MCF 10A (cell line): ENCODE measurements around the gene RNF213. TPM values are rescaled to one million over a fixed set of nuclear protein-coding genes. Genes with fewer than 3 reads are reported as not detected.

Source experiments
- BruUV-seq: library from RNA; stranded (reverse); fragments of 400-500 nt; replicated peaks from 2 replicates; lab custom pipeline; 2021; lab: Mats Ljungman, UMichigan
- CTCF ChIA-PET: fragments of 300-600 bp; sonication (Branson Sonifier 250); formaldehyde crosslinking; extraction: SDS; loops from one replicate; lab custom pipeline; 2021; ENCODE audit warnings: antibody characterized with exemption, inconsistent platforms; lab: Yijun Ruan, JAX
- POLR2A ChIA-PET: fragments of 300-600, 350-650 bp; sonication (Branson Sonifier 250); formaldehyde crosslinking; extraction: SDS; loops from one replicate; lab custom pipeline; 2020; ENCODE audit warnings: antibody characterized with exemption, inconsistent platforms; lab: Yijun Ruan, JAX
- DNase-seq: peaks from one replicate; pipeline ENCODE4 v3.0.0-alpha.2; 2018; ENCODE audit not compliant: unreplicated experiment
- H3K27ac Mint-ChIP-seq: one replicate; pipeline ENCODE4 v1.8.0; 2022; ENCODE audit warnings: mild to moderate bottlenecking, low read depth, mixed read lengths; ENCODE audit not compliant: unreplicated experiment
- H3K27me3 Mint-ChIP-seq: one replicate; pipeline ENCODE4 v1.8.0; 2022; ENCODE audit warnings: mixed read lengths; ENCODE audit not compliant: insufficient read depth, unreplicated experiment
- H3K36me3 Mint-ChIP-seq: one replicate; pipeline ENCODE4 v1.8.0; 2022; ENCODE audit warnings: mild to moderate bottlenecking, moderate library complexity, mixed read lengths; ENCODE audit not compliant: insufficient read depth, unreplicated experiment
- H3K4me1 Mint-ChIP-seq: one replicate; pipeline ENCODE4 v1.8.0; 2022; ENCODE audit warnings: mixed read lengths; ENCODE audit not compliant: insufficient read depth, unreplicated experiment
- H3K4me3 Mint-ChIP-seq: one replicate; pipeline ENCODE4 v1.8.0; 2022; ENCODE audit warnings: mild to moderate bottlenecking, moderate library complexity, mixed read lengths; ENCODE audit not compliant: unreplicated experiment
- H3K9me3 Mint-ChIP-seq: one replicate; pipeline ENCODE4 v1.8.0; 2022; ENCODE audit warnings: mixed read lengths; ENCODE audit not compliant: unreplicated experiment
- intact Hi-C: fragments of 100-400 bp; cut with micrococcal nuclease; formaldehyde crosslinking; loops from 2 replicates; pipeline ENCODE4 v1.14.1; 2022
- total RNA-seq: library from RNA; stranded (reverse); gene quantifications from 2 replicates; pipeline ENCODE4 v1.2.3, GENCODE V29; 2022
- TF ChIP-seq, protein P1 (sequence below): fragments of 200-600 bp; IDR thresholded peaks from one replicate; pipeline ENCODE4 v1.8.0; 2022; ENCODE audit warnings: antibody characterized with exemption, mild to moderate bottlenecking; ENCODE audit not compliant: unreplicated experiment

The RNF213 gene
- total RNA-seq, 1 experiment from 2014 or later = 50.5 TPM

DNA sequence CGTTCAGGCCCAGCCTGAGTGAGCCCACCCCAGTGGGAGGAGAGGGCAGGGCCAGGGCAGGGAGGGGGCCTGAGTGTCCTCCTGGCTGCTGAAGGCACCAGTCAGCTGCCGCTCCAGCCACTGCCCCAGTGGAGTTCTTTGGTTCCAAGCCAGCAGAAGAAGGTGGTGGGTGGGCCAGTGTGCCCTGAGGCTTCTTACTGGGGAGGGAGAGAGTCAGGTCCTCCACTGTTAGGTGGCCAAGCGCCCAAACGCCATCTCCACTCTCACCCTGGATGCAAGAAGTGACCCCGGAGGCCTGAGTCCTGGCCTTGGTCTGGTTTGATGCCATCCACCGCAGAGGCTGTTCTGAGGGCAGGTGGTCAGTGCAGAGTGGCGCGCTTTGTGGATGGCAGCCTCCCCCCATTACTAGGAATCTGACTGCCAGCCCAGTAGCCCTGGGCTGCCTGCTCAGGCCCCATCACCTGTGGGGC lies 2.2 kb downstream of the RNF213 start:
- Mint-ChIP-seq H3K9me3 (no peaks in the 10 kb centered on the region), H3K27me3 (no peaks in the 10 kb centered on the region), H3K36me3 (peaks cover 27% of the 10 kb centered on the region), H3K27ac (no peak overlapping the region), H3K4me3 (no peak overlapping the region), H3K4me1 (peaks cover 6% of the 10 kb centered on the region)
- TF ChIP-seq, protein P1, sequence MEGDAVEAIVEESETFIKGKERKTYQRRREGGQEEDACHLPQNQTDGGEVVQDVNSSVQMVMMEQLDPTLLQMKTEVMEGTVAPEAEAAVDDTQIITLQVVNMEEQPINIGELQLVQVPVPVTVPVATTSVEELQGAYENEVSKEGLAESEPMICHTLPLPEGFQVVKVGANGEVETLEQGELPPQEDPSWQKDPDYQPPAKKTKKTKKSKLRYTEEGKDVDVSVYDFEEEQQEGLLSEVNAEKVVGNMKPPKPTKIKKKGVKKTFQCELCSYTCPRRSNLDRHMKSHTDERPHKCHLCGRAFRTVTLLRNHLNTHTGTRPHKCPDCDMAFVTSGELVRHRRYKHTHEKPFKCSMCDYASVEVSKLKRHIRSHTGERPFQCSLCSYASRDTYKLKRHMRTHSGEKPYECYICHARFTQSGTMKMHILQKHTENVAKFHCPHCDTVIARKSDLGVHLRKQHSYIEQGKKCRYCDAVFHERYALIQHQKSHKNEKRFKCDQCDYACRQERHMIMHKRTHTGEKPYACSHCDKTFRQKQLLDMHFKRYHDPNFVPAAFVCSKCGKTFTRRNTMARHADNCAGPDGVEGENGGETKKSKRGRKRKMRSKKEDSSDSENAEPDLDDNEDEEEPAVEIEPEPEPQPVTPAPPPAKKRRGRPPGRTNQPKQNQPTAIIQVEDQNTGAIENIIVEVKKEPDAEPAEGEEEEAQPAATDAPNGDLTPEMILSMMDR = no peak
- intact Hi-C loops = no loop called here
- DNase-seq = no peak
- ChIA-PET POLR2A (interaction anchor here (4.4 kb wide), 1 partner anchor 16 kb away, joined by 37 read pairs; no protein-coding TSS in a partner anchor), CTCF (interaction anchor here (1.1 kb wide), 1 partner anchor 67 kb away, joined by 3 read pairs; no protein-coding TSS in a partner anchor)
- BruUV-seq = no TSS peak

DNA sequence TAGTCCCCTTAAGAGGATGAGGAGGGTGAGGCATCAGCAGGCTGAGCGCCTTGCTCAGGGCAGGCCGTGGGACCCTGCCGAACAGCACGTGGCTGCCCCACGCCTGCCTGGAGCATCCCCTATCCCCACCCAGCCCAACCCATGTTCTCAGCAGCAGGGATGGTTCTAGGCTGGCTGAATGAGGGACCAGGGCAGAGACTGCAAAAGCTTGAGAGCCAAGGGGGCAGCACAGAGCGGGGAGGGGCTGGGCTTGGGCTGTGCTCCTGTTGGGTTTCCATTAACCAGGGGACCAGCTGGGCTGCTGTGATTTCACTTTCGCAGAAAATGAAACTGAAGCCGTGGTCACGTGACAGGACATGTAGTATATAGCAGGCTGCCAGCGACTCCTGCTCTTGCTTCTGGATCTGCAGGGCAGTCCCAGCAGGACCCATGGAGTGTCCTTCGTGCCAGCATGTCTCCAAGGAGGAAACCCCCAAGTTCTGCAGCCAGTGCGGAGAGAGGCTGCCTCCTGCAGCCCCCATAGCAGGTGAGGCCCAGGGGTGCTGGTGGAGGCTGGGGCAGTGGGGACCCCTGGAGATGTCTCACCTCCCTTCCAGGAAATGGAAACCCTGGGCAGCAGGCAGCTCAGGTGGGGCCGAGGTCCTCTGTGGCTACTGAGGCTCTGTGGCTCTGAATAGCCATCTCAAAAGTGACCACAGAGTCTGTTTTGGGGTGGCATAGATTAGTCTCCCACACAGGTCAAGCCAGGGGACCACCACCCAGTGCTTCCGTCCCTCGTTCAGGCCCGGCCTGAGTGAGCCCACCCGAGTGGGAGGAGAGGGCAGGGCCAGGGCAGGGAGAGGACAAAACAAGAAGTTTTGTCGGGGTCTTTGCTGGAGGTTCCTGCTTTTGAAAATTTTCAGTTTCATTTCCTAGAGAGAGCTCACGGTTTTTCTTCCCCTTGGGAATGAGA lies 2.9 kb downstream of the RNF213 start:
- H3K9me3 Mint-ChIP-seq = no peaks in the 10 kb centered on the region
- ChIA-PET CTCF (no interaction called here), POLR2A (interaction anchor here (0.8 to 4.4 kb wide), 3 partner anchors 12 to 15 kb away, joined by 3 to 37 read pairs (median 3); no protein-coding TSS in a partner anchor)
- peaks cover 6% of the 10 kb centered on the region for H3K4me1 Mint-ChIP-seq
- peaks cover 27% of the 10 kb centered on the region for H3K36me3 Mint-ChIP-seq
- H3K27ac Mint-ChIP-seq = no peak overlapping the region
- peak overlapping the region; percentile 29 for H3K4me3 Mint-ChIP-seq
- DNase-seq = no peak
- no TSS peak for BruUV-seq
- intact Hi-C loops = no loop called here
- TF ChIP-seq, protein P1 = no peak
- H3K27me3 Mint-ChIP-seq = no peaks in the 10 kb centered on the region

DNA sequence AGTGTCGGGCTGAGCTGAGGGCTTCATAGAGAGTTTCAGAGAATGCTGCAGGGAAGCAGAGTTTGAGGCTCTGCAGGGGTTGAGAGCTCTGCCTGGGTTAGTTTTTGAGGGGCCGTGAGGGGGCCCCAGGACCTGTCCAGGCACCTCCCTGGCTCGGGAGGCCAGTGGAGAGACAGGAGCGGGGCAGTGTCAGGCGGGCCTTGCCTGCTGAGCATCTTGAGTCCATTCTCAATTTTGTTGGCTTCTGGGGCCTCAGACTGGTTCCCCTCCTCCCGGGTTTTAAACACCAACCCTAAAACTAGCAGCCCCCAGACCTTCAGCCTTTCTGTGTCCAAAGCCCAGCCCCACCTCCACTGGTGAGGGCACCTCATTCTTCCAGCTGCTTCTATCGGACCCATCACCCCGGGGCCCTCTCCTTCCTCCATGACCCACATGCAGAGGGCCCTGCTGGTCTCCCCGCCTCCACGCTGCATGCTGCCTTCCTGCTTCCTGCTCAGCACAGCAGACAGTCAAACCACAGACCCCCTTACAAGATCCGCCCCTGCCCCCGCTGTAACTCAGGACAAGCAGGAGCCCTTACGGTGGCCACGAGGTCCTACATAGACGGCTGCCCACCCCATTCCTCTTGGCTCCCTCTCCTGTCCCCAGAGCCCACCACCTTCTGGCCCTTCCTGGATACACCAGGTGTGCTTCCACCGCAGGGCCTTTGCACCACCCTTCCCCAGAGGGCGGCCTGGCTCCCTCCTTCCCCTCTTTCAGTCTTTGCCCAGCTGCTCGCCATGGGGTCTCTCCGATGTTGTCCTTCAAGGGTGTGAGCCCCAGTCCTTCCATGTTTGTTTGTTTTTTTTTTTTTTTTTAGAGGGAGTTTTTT lies 3.8 kb downstream of the RNF213 start:
- POLR2A ChIA-PET = interaction anchor here (0.8 to 0.9 kb wide), 2 partner anchors 11 to 13 kb away, joined by 3 read pairs; no protein-coding TSS in a partner anchor
- H3K36me3 Mint-ChIP-seq = peaks cover 27% of the 10 kb centered on the region
- H3K27ac Mint-ChIP-seq = no peak overlapping the region

More for the DNA sequence above, 3.8 kb downstream of the RNF213 start:
- DNase-seq = no peak
- Mint-ChIP-seq H3K27me3 (no peaks in the 10 kb centered on the region), H3K4me3 (peak overlapping the region; percentile 11), H3K9me3 (no peaks in the 10 kb centered on the region), H3K4me1 (peaks cover 6% of the 10 kb centered on the region)
- TF ChIP-seq, protein P1 = no peak
- CTCF ChIA-PET = interaction anchor here (0.6 kb wide), 1 partner anchor 69 kb away, joined by 4 read pairs; no protein-coding TSS in a partner anchor
- no TSS peak for BruUV-seq
- intact Hi-C loops = no loop called here
